HCT116 (cell line): ENCODE results near the gene TMEM184A. TPM values are rescaled to one million over a fixed set of nuclear protein-coding genes. Genes with fewer than 3 reads are reported as not detected.

Experiments
- ATAC-seq: fragments of 200-7000 bp; cut with Tn5 transposase; 2 replicates; pipeline ENCODE4 v1.9.1; 2020; ENCODE audit warnings: mild to moderate bottlenecking, moderate library complexity
- BruUV-seq: library from RNA; stranded (reverse); fragments of 400-500 nt; replicated peaks from 2 replicates; lab custom pipeline; 2021; lab: Mats Ljungman, UMichigan
- CTCF ChIA-PET: fragments of 300-600 bp; sonication (Branson Sonifier 250); formaldehyde crosslinking; loops from one replicate; lab custom pipeline; 2021; ENCODE audit warnings: antibody characterized with exemption; lab: Charles Lee
- POLR2A ChIA-PET: fragments of 300-600, 350-600 bp; sonication (Branson Sonifier 250); formaldehyde crosslinking; loops from one replicate; lab custom pipeline; 2021; ENCODE audit warnings: antibody characterized with exemption; lab: Charles Lee
- RAD21 ChIA-PET, 2 experiments: fragments of 300-600 bp; sonication (Branson Sonifier 250); formaldehyde crosslinking; loops; one replicate each; lab custom pipeline; 2023; ENCODE audit warnings: low total read pairs in 2 of 2; ENCODE audit not compliant: uncharacterized antibody in 2 of 2, unreplicated experiment in 2 of 2, low non-redundant PET in 1 of 2; lab: Charles Lee
- DNase-seq: peaks from one replicate; pipeline ENCODE4 v3.0.0-alpha.2; 2010; ENCODE audit warnings: low read depth, low spot score
- H2AFZ ChIP-seq: fragments of 200-600 bp; shearing (Covaris generic), sonication (generic); 2 replicates; pipeline ENCODE4 v1.6.1; 2017; ENCODE audit warnings: low read depth, mixed run types, mixed read lengths, antibody characterized with exemption, low read length; ENCODE audit not compliant: poor library complexity, severe bottlenecking
- H3K27ac ChIP-seq: 2 replicates; pipeline ENCODE4 v1.5.1; 2012; ENCODE audit warnings: low read depth, low read length
- H3K27me3 ChIP-seq: fragments of 200-600 bp; sonication (generic); 2 replicates; pipeline ENCODE4 v1.6.1; 2016; ENCODE audit warnings: mixed run types, low read length, mixed read lengths; ENCODE audit not compliant: insufficient read depth
- H3K36me3 ChIP-seq, 2 experiments: fragments of 200-500 bp in 1 of 2; fragments of 200-600 bp in 1 of 2; sonication (Bioruptor generic) in 1 of 2; sonication (generic) in 1 of 2; 2 replicates each; pipeline versions ENCODE4 v1.5.1 to v1.6.1; 2014 to 2016; ENCODE audit warnings: low read length in 2 of 2, inconsistent platforms in 1 of 2, mixed read lengths in 1 of 2, mixed run types in 1 of 2; ENCODE audit not compliant: insufficient read depth in 2 of 2, control insufficient read depth in 1 of 2
- H3K4me1 ChIP-seq, 2 experiments: fragments of 200-600 bp in 1 of 2; sonication (generic) in 1 of 2; 2 replicates each; pipeline versions ENCODE4 v1.5.1 to v1.6.1; 2012 to 2017; ENCODE audit warnings: low read length in 2 of 2, inconsistent platforms in 1 of 2, mild to moderate bottlenecking in 1 of 2, mixed read lengths in 1 of 2, mixed run types in 1 of 2, moderate library complexity in 1 of 2; ENCODE audit not compliant: insufficient read depth in 2 of 2, control insufficient read depth in 1 of 2
- H3K4me2 ChIP-seq: fragments of 200-600 bp; sonication (generic); 2 replicates; pipeline ENCODE4 v1.6.1; 2017; ENCODE audit warnings: mixed run types, low read length, mixed read lengths
- H3K4me3 ChIP-seq, 2 experiments: fragments of 200-600 bp in 1 of 2; sonication (generic) in 1 of 2; replicated peaks in 1 of 2; 2 replicates each; pipeline ENCODE4 v1.5.1; 2011 to 2016; ENCODE audit warnings: low read length in 2 of 2, control low read depth in 1 of 2, low read depth in 1 of 2, mild to moderate bottlenecking in 1 of 2, mixed read lengths in 1 of 2, mixed run types in 1 of 2
- H3K79me2 ChIP-seq: fragments of 200-600 bp; sonication (generic); 2 replicates; pipeline ENCODE4 v1.6.1; 2017; ENCODE audit warnings: mild to moderate bottlenecking, mixed run types, low read length, moderate library complexity, mixed read lengths; ENCODE audit not compliant: insufficient read depth
- H3K9ac ChIP-seq: fragments of 200-600 bp; sonication (generic); 2 replicates; pipeline ENCODE4 v1.6.1; 2016; ENCODE audit warnings: low read length, mixed read lengths
- H3K9me2 ChIP-seq: fragments of 200-600 bp; sonication (generic), shearing (Covaris generic); 2 replicates; pipeline ENCODE4 v1.6.1; 2017; ENCODE audit warnings: mixed run types, mild to moderate bottlenecking, moderate library complexity; ENCODE audit not compliant: insufficient read depth
- H3K9me3 ChIP-seq, 2 experiments: fragments of 200-500 bp in 1 of 2; fragments of 200-600 bp in 1 of 2; sonication (Bioruptor generic) in 1 of 2; sonication (generic) in 1 of 2; 2 replicates each; pipeline ENCODE4 v1.6.1; 2014 to 2017; ENCODE audit warnings: low read length in 2 of 2, mixed read lengths in 2 of 2, inconsistent platforms in 1 of 2, low read depth in 1 of 2, mild to moderate bottlenecking in 1 of 2, mixed run types in 1 of 2, moderate library complexity in 1 of 2; ENCODE audit not compliant: control insufficient read depth in 1 of 2, insufficient read depth in 1 of 2
- H4K20me1 ChIP-seq: fragments of 200-600 bp; sonication (generic), shearing (Covaris generic); 2 replicates; pipeline ENCODE4 v1.6.1; 2017; ENCODE audit warnings: mixed run types, mild to moderate bottlenecking, moderate library complexity; ENCODE audit not compliant: insufficient read depth
- CEBPB ChIP-seq: IDR thresholded peaks from 2 replicates; pipeline ENCODE4 v1.6.1; 2012; ENCODE audit warnings: low read depth
- ELF1 ChIP-seq: IDR thresholded peaks from 2 replicates; pipeline ENCODE4 v1.6.1; 2012; ENCODE audit warnings: low read depth, borderline replicate concordance
- EZH2 ChIP-seq: fragments of 200-600 bp; sonication (generic); IDR thresholded peaks from 2 replicates; pipeline ENCODE4 v1.6.1; 2017; ENCODE audit warnings: antibody characterized with exemption, mixed run types
- EZH2phosphoT487 ChIP-seq: fragments of 200-600 bp; IDR thresholded peaks from 2 replicates; pipeline ENCODE4 v1.6.1; 2018; ENCODE audit warnings: antibody characterized with exemption, borderline replicate concordance
- FOSL1 ChIP-seq: IDR thresholded peaks from 2 replicates; pipeline ENCODE4 v1.6.1; 2012; ENCODE audit warnings: low read depth
- JUND ChIP-seq: IDR thresholded peaks from 2 replicates; pipeline ENCODE4 v1.6.1; 2012
- MAX ChIP-seq: IDR thresholded peaks from 2 replicates; pipeline ENCODE4 v1.6.1; 2012
- POLR2AphosphoS5 ChIP-seq: IDR thresholded peaks from 2 replicates; pipeline ENCODE4 v1.6.1; 2011; ENCODE audit warnings: mild to moderate bottlenecking, low read depth, low read length, moderate library complexity
- SIN3A ChIP-seq: IDR thresholded peaks from 2 replicates; pipeline ENCODE4 v1.6.1; 2012; ENCODE audit warnings: low read depth
- SP1 ChIP-seq: IDR thresholded peaks from 2 replicates; pipeline ENCODE4 v1.6.1; 2012; ENCODE audit warnings: low read depth
- SRF ChIP-seq: IDR thresholded peaks from 2 replicates; pipeline ENCODE4 v1.6.1; 2012; ENCODE audit warnings: low read depth
- TCF7L2 ChIP-seq: IDR thresholded peaks from 2 replicates; pipeline ENCODE4 v1.7.0; 2011; ENCODE audit warnings: borderline replicate concordance, inconsistent platforms; ENCODE audit not compliant: insufficient read depth, insufficient read length; ENCODE audit errors: extremely low read depth
- YY1 ChIP-seq: IDR thresholded peaks from 2 replicates; pipeline ENCODE4 v1.6.1; 2011; ENCODE audit warnings: low read length, low read depth, moderate library complexity, mild to moderate bottlenecking; ENCODE audit not compliant: insufficient replicate concordance; ENCODE audit errors: extremely low read depth
- ZBTB33 ChIP-seq: IDR thresholded peaks from 2 replicates; pipeline ENCODE4 v1.6.1; 2011; ENCODE audit warnings: mild to moderate bottlenecking, low read length, moderate library complexity; ENCODE audit not compliant: insufficient replicate concordance; ENCODE audit errors: extremely low read depth
- ZFX ChIP-seq: fragments of 450-650 bp; IDR thresholded peaks from 2 replicates; pipeline ENCODE4 v1.6.1; 2017
- ZNF274 ChIP-seq: fragments of 200-500 bp; sonication (Bioruptor generic); IDR thresholded peaks from 2 replicates; pipeline ENCODE4 v1.6.1; 2014; ENCODE audit warnings: mild to moderate bottlenecking, low read depth, low read length, inconsistent platforms
- intact Hi-C: fragments of 100-400 bp; cut with micrococcal nuclease; formaldehyde crosslinking; loops from 2 replicates; pipeline ENCODE4 v1.10.0; 2022
- total RNA-seq: library from RNA; stranded (reverse); gene quantifications from one replicate; pipeline ENCODE4 v1.2.1, GENCODE V29; 2021; ENCODE audit not compliant: unreplicated experiment
- TF ChIP-seq, protein P1 (sequence below), 3 experiments: fragments of 200-600 bp in 1 of 3; sonication (generic) in 1 of 3; IDR thresholded peaks in 2 of 3; conservative IDR thresholded peaks in 1 of 3; 2 replicates each; pipeline ENCODE4 v1.5.1; 2012 to 2017; ENCODE audit warnings: low read depth in 2 of 3, low read length in 2 of 3, antibody characterized with exemption in 1 of 3, borderline replicate concordance in 1 of 3, control low read depth in 1 of 3, mild to moderate bottlenecking in 1 of 3, mixed read lengths in 1 of 3, mixed run types in 1 of 3, moderate library complexity in 1 of 3; ENCODE audit not compliant: insufficient read depth in 1 of 3
- TF ChIP-seq, protein P2 (sequence below): IDR thresholded peaks from 2 replicates; pipeline ENCODE4 v1.6.1; 2012; ENCODE audit warnings: low read depth
- TF ChIP-seq, protein P3 (sequence below): IDR thresholded peaks from 2 replicates; pipeline ENCODE4 v1.6.1; 2012

Gene TMEM184A
- total RNA-seq, 1 experiment from 2014 or later = 34.8 TPM

- Histone ChIP-seq H3K79me2 (peaks cover 27% of the 10 kb centered on the region), H3K4me2 (peak overlapping the region; percentile 68), H2AFZ (no peak overlapping the region), H3K27me3 (no peaks in the 10 kb centered on the region), H3K9me3 (no peaks in the 10 kb centered on the region), H3K9me2 (no peaks in the 10 kb centered on the region), H3K36me3 (no peaks in the 10 kb centered on the region; a peak in 1 of 4 replicates), H3K4me3 (peak overlapping the region in 1 of 2 experiments; percentile 14; a peak in 1 of 4 replicates), H3K9ac (peak overlapping the region; percentile 50), H3K27ac (peak overlapping the region; percentile 13; the same call in 1 of the 2 replicates), H4K20me1 (no peaks in the 10 kb centered on the region), H3K4me1 (peaks cover 44 to 67% of the 10 kb centered on the region in 2 experiments)
- CTCF ChIA-PET = no interaction called here
- ATAC-seq (no peak), DNase-seq (no peak)
- intact Hi-C loops = no loop called here
- RAD21 ChIA-PET = interaction anchor here in 1 of 2 experiments (0.6 kb wide), 1 partner anchor 57 kb away, joined by 3 read pairs; no protein-coding TSS in a partner anchor
- POLR2A ChIA-PET = interaction anchor here (0.6 kb wide), 1 partner anchor 57 kb away, joined by 3 read pairs; no protein-coding TSS in a partner anchor
- BruUV-seq = no TSS peak
- no peak for TF ChIP-seq EZH2phosphoT487
- no peak for TF ChIP-seq ZNF274
- no peak for TF ChIP-seq TCF7L2
- no peak for TF ChIP-seq SIN3A
- TF ChIP-seq EZH2 = no peak
- TF ChIP-seq ZFX = no peak
- no peak for TF ChIP-seq FOSL1
- TF ChIP-seq SP1 = no peak
- TF ChIP-seq JUND = no peak
- TF ChIP-seq ZBTB33 = no peak
- TF ChIP-seq YY1 = no peak
- TF ChIP-seq, protein P1, sequence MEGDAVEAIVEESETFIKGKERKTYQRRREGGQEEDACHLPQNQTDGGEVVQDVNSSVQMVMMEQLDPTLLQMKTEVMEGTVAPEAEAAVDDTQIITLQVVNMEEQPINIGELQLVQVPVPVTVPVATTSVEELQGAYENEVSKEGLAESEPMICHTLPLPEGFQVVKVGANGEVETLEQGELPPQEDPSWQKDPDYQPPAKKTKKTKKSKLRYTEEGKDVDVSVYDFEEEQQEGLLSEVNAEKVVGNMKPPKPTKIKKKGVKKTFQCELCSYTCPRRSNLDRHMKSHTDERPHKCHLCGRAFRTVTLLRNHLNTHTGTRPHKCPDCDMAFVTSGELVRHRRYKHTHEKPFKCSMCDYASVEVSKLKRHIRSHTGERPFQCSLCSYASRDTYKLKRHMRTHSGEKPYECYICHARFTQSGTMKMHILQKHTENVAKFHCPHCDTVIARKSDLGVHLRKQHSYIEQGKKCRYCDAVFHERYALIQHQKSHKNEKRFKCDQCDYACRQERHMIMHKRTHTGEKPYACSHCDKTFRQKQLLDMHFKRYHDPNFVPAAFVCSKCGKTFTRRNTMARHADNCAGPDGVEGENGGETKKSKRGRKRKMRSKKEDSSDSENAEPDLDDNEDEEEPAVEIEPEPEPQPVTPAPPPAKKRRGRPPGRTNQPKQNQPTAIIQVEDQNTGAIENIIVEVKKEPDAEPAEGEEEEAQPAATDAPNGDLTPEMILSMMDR (IDR thresholded peaks at IDR 0.05 in 2 of 3, conservative IDR thresholded peaks at IDR 0.05 in 1 of 3; ENCODE audit: borderline replicate concordance in 1 of 3, insufficient read depth in 1 of 3, low read depth in 2 of 3, low read length in 2 of 3) = no peak
- TF ChIP-seq POLR2AphosphoS5 = no peak
- TF ChIP-seq, protein P2, sequence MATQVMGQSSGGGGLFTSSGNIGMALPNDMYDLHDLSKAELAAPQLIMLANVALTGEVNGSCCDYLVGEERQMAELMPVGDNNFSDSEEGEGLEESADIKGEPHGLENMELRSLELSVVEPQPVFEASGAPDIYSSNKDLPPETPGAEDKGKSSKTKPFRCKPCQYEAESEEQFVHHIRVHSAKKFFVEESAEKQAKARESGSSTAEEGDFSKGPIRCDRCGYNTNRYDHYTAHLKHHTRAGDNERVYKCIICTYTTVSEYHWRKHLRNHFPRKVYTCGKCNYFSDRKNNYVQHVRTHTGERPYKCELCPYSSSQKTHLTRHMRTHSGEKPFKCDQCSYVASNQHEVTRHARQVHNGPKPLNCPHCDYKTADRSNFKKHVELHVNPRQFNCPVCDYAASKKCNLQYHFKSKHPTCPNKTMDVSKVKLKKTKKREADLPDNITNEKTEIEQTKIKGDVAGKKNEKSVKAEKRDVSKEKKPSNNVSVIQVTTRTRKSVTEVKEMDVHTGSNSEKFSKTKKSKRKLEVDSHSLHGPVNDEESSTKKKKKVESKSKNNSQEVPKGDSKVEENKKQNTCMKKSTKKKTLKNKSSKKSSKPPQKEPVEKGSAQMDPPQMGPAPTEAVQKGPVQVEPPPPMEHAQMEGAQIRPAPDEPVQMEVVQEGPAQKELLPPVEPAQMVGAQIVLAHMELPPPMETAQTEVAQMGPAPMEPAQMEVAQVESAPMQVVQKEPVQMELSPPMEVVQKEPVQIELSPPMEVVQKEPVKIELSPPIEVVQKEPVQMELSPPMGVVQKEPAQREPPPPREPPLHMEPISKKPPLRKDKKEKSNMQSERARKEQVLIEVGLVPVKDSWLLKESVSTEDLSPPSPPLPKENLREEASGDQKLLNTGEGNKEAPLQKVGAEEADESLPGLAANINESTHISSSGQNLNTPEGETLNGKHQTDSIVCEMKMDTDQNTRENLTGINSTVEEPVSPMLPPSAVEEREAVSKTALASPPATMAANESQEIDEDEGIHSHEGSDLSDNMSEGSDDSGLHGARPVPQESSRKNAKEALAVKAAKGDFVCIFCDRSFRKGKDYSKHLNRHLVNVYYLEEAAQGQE = no peak
- no peak for TF ChIP-seq ELF1
- TF ChIP-seq CEBPB = no peak
- no peak for TF ChIP-seq MAX
- no peak for TF ChIP-seq SRF
- TF ChIP-seq, protein P3, sequence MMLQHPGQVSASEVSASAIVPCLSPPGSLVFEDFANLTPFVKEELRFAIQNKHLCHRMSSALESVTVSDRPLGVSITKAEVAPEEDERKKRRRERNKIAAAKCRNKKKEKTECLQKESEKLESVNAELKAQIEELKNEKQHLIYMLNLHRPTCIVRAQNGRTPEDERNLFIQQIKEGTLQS = no peak
Measured at GRCh38 chr7:1563981-1564602, 8.1 kb upstream of the TMEM184A start.
